Measurements from ENCODE around the gene ZFYVE1. TPM values are rescaled to one million over a fixed set of nuclear protein-coding genes. Genes with fewer than 3 reads are reported as not detected.
A peak's percentile ranks its signal among the peaks of the same experiment; 100 is the strongest.

Gene ZFYVE1
- total and polyA plus RNA-seq, 2 donors (not counting 3 experiments of a cell fraction or from before 2014, with no cell fraction given) = 27.3 to 29.2 TPM

- Histone ChIP-seq H3K27ac (ENCODE audit: insufficient read depth, low read depth, low read length) (no peak overlapping the region), H4K20me1 (replicated peaks; ENCODE audit: control insufficient read depth, extremely low read depth, insufficient read depth, low read length) (no peaks in the 10 kb centered on the region), H3K4me2 (ENCODE audit: insufficient read depth, low read length) (no peak overlapping the region), H3K9me3 (replicated peaks; ENCODE audit: control insufficient read depth, insufficient read depth, low read length) (no peaks in the 10 kb centered on the region), H2AFZ (ENCODE audit: low read depth, low read length) (no peak overlapping the region), H3K9me1 (replicated peaks; ENCODE audit: control insufficient read depth, extremely low read depth, insufficient read depth, low read length) (no peaks in the 10 kb centered on the region), H3K9ac (replicated peaks; ENCODE audit: extremely low read depth, insufficient read depth, low read length) (no peak overlapping the region), H3K36me3 (ENCODE audit: control insufficient read depth in 2 of 2, extremely low read depth in 1 of 2, insufficient read depth in 2 of 2, low read length in 2 of 2) (no peaks in the 10 kb centered on the region), H3K27me3 (ENCODE audit: control insufficient read depth in 2 of 2, insufficient read depth in 2 of 2, low read length in 2 of 2) (no peaks in the 10 kb centered on the region), H3K79me2 (ENCODE audit: control insufficient read depth, insufficient read depth, low read length) (no peaks in the 10 kb centered on the region), H3K4me1 (ENCODE audit: control insufficient read depth, extremely low read depth, insufficient read depth, low read length) (no peaks in the 10 kb centered on the region), H3K4me3 (replicated peaks in 1 of 3; ENCODE audit: insufficient read depth in 1 of 3, low read depth in 1 of 3, low read length in 3 of 3) (no peak overlapping the region)
- POLR2A ChIA-PET = no interaction called here
- CTCF ChIA-PET = interaction anchor here (1.2 kb wide), 1 partner anchor 419 kb away, joined by 4 read pairs; no protein-coding TSS in a partner anchor
- FAIRE-seq = no peak
- no TSS peak for BruUV-seq (replicated peaks)
- intact Hi-C loops (cut with micrococcal nuclease) = no loop called here
- dilution Hi-C loops (cut with MboI; ENCODE audit: extremely low pct_ligation_motif_present, low sequenced_read_pairs) = no loop called here
- no peak for TF ChIP-seq FOS (IDR thresholded peaks at IDR 0.05; ENCODE audit: borderline replicate concordance, insufficient read depth, low read length)
- no peak for DNase-seq (ENCODE audit: low read depth, low spot score)
Measured at GRCh38 chr14:72932893-72933292, 94.0 kb downstream of the ZFYVE1 start.

DNA sequence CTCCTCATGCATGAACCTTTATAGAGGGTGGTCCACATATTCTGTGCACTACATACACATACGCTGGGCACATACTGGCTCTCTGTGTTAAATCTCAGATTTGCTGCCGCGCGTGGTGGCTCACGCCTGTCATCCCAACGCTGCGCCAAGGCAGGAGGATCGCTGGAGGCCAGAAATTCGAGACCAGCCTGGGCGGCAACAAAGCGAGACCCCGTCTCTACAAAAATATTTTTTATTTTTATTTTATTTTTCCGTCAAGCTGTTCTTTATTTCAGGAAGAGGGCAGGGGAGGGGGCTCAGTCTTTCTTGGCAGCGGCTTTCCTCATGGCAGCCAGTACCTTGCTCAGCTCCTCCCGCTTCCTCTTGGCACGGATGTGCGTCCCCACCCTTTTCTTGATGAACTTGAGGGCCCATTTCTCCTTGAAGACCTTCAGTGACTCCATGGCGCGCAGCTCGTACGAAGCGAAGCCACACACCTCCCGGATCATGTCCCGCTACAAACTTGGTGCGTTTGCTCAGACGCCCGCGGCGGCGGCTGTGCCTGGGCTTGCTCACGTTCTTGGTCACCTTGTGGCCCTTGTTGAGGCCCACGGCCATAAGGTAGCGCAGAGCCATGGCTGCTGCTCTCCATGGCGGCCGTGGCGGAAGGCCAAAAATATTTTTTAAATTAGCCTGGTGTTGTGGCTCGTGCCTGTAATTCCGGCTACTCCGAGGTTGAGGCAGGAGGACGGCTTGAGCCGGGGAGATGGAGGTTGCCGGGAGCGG is 97.4 kb downstream of the ZFYVE1 start:
- Histone ChIP-seq H4K20me1 (replicated peaks; ENCODE audit: control insufficient read depth, extremely low read depth, insufficient read depth, low read length) (no peaks in the 10 kb centered on the region), H3K9me1 (replicated peaks; ENCODE audit: control insufficient read depth, extremely low read depth, insufficient read depth, low read length) (no peaks in the 10 kb centered on the region), H3K4me2 (ENCODE audit: insufficient read depth, low read length) (no peak overlapping the region), H3K9ac (replicated peaks; ENCODE audit: extremely low read depth, insufficient read depth, low read length) (no peak overlapping the region), H3K36me3 (ENCODE audit: control insufficient read depth in 2 of 2, extremely low read depth in 1 of 2, insufficient read depth in 2 of 2, low read length in 2 of 2) (no peaks in the 10 kb centered on the region), H3K27me3 (ENCODE audit: control insufficient read depth in 2 of 2, insufficient read depth in 2 of 2, low read length in 2 of 2) (no peaks in the 10 kb centered on the region), H3K27ac (ENCODE audit: insufficient read depth, low read depth, low read length) (no peak overlapping the region), H2AFZ (ENCODE audit: low read depth, low read length) (no peak overlapping the region), H3K4me3 (replicated peaks in 1 of 3; ENCODE audit: insufficient read depth in 1 of 3, low read depth in 1 of 3, low read length in 3 of 3) (no peak overlapping the region), H3K4me1 (ENCODE audit: control insufficient read depth, extremely low read depth, insufficient read depth, low read length) (peaks cover 10% of the 10 kb centered on the region), H3K9me3 (replicated peaks; ENCODE audit: control insufficient read depth, insufficient read depth, low read length) (no peaks in the 10 kb centered on the region), H3K79me2 (ENCODE audit: control insufficient read depth, insufficient read depth, low read length) (no peaks in the 10 kb centered on the region)
- no peak for TF ChIP-seq JUN (IDR thresholded peaks at IDR 0.05; ENCODE audit: borderline replicate concordance, insufficient read depth, insufficient read length, low read depth)
- TF ChIP-seq FOS (IDR thresholded peaks at IDR 0.05; ENCODE audit: borderline replicate concordance, insufficient read depth, low read length) = no peak
- no peak for TF ChIP-seq CTCF (IDR thresholded peaks at IDR 0.05; ENCODE audit: extremely low read depth in 1 of 2, insufficient read depth in 1 of 2, low read depth in 1 of 2, low read length in 2 of 2)
- no peak for TF ChIP-seq MAX (IDR thresholded peaks at IDR 0.05; ENCODE audit: insufficient read depth, insufficient read length)
- TF ChIP-seq MYC (IDR thresholded peaks at IDR 0.05; ENCODE audit: low read depth, low read length) = no peak
- no peak for TF ChIP-seq POLR2AphosphoS5 (IDR thresholded peaks at IDR 0.05; ENCODE audit: insufficient read depth, low read depth, low read length)
- TF ChIP-seq EZH2 (IDR thresholded peaks at IDR 0.05; ENCODE audit: borderline replicate concordance, low read depth, low read length, severe bottlenecking) = no peak
- TF ChIP-seq POLR2A (IDR thresholded peaks at IDR 0.05; ENCODE audit: low read depth, low read length) = no peak
- TF ChIP-seq GATA2 (IDR thresholded peaks at IDR 0.05; ENCODE audit: insufficient read depth, insufficient read length, low read depth, low read length) = no peak
- intact Hi-C loops (cut with micrococcal nuclease) (no loop called here), dilution Hi-C loops (cut with MboI; ENCODE audit: extremely low pct_ligation_motif_present, low sequenced_read_pairs) (no loop called here)
- BruUV-seq (replicated peaks) = no TSS peak
- FAIRE-seq = peak; percentile 18
- no peak for DNase-seq (ENCODE audit: low read depth, low spot score)
- POLR2A ChIA-PET = no interaction called here
- CTCF ChIA-PET = interaction anchor here (0.7 to 5.2 kb wide), 4 partner anchors 9 to 415 kb away, joined by 3 to 31 read pairs (median 4); no protein-coding TSS in a partner anchor
